Measurements from ENCODE around the gene ARID1B. TPM values are rescaled to one million over a fixed set of nuclear protein-coding genes. Genes with fewer than 3 reads are reported as not detected.
A peak's percentile ranks its signal among the peaks of the same experiment; 100 is the strongest.

Gene ARID1B
- total RNA-seq, 1 donor from 2014 or later = 75.4 TPM

DNA sequence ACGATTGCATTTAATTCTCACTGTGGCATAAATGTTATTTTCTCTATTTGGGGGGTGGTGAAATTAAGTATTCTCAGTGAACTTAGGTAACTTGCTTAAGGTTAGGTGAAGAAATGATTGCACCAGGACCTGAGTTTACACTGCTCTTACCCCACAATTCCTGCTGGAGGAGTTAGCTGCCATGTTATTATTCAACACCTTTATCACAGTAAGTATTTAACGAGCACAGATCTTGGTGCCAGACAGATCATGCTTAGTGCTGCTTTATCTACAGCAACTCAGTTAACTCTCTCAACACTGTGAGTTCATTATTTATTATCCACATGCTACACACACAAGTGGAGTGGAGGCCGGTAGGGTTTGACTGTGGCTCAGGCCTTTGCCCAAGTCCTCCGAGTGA lies 296.4 kb downstream of the ARID1B start:
- no peaks in the 10 kb centered on the region for H3K27me3 Mint-ChIP-seq (ENCODE audit: low read depth, unreplicated experiment)

DNA sequence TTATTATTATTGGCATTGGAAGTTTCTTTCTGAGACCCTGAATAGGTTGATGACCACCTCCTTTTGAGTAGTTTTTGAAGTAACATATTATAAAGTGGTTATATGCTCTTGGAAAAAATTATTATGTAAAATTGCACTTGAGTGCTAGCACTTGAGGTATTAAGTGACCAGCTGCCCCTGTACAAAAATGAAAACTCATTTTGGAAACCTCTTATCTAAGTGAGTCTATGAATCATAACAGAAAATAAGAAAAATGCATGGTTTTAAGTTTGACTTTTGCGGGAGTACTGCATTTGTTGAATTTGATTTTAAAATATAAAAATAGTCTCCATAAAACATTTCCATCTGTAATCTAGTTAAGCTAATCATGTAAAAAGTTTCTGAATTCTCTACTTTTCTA lies 297.8 kb downstream of the ARID1B start:
- Mint-ChIP-seq H3K27ac (ENCODE audit: unreplicated experiment) (no peak overlapping the region), H3K36me3 (ENCODE audit: low read depth, unreplicated experiment) (peaks cover 6% of the 10 kb centered on the region), H3K9me3 (ENCODE audit: unreplicated experiment) (no peaks in the 10 kb centered on the region), H3K4me1 (ENCODE audit: low read depth, unreplicated experiment) (peaks cover 38% of the 10 kb centered on the region), H3K4me3 (ENCODE audit: unreplicated experiment) (no peak overlapping the region), H3K27me3 (ENCODE audit: low read depth, unreplicated experiment) (no peaks in the 10 kb centered on the region)
- no peaks in the 10 kb centered on the region for H3K27me3 ChIP-seq (ENCODE audit: insufficient read depth, low read length)
- no peaks in the 10 kb centered on the region for H3K9me3 ChIP-seq (ENCODE audit: insufficient read depth, low read depth, low read length)
- no peaks in the 10 kb centered on the region for H3K36me3 ChIP-seq (ENCODE audit: insufficient read depth, low read length)
- H3K4me3 ChIP-seq (ENCODE audit: insufficient read depth, low read depth, low read length) = no peak overlapping the region
- no peak overlapping the region for H3K27ac ChIP-seq (ENCODE audit: low read depth, low read length)
- peaks cover 13% of the 10 kb centered on the region for H3K4me1 ChIP-seq (ENCODE audit: insufficient read depth, low read length)
- no peak overlapping the region for H3K9ac ChIP-seq (ENCODE audit: low read length)
- TF ChIP-seq, protein P1, sequence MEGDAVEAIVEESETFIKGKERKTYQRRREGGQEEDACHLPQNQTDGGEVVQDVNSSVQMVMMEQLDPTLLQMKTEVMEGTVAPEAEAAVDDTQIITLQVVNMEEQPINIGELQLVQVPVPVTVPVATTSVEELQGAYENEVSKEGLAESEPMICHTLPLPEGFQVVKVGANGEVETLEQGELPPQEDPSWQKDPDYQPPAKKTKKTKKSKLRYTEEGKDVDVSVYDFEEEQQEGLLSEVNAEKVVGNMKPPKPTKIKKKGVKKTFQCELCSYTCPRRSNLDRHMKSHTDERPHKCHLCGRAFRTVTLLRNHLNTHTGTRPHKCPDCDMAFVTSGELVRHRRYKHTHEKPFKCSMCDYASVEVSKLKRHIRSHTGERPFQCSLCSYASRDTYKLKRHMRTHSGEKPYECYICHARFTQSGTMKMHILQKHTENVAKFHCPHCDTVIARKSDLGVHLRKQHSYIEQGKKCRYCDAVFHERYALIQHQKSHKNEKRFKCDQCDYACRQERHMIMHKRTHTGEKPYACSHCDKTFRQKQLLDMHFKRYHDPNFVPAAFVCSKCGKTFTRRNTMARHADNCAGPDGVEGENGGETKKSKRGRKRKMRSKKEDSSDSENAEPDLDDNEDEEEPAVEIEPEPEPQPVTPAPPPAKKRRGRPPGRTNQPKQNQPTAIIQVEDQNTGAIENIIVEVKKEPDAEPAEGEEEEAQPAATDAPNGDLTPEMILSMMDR (IDR thresholded peaks at IDR 0.05; ENCODE audit: insufficient read depth, low read depth, low read length) = no peak
- no peak for TF ChIP-seq EZH2 (IDR thresholded peaks at IDR 0.05; ENCODE audit: insufficient read depth, low read length)
- DNase-seq (ENCODE audit: low read depth) = no peak
- H4K20me1 ChIP-seq (ENCODE audit: insufficient read depth, low read length) = peaks cover 30% of the 10 kb centered on the region
- H2AFZ ChIP-seq (ENCODE audit: low read depth, low read length) = no peak overlapping the region
- peaks cover 23% of the 10 kb centered on the region for H3K79me2 ChIP-seq (ENCODE audit: insufficient read depth, low read length)
- no peak for FAIRE-seq
- no peak overlapping the region for H3K4me2 ChIP-seq (ENCODE audit: low read length)

More for the DNA sequence above, 296.4 kb downstream of the ARID1B start:
- Mint-ChIP-seq H3K36me3 (ENCODE audit: low read depth, unreplicated experiment) (peaks cover 6% of the 10 kb centered on the region), H3K9me3 (ENCODE audit: unreplicated experiment) (no peaks in the 10 kb centered on the region), H3K4me3 (ENCODE audit: unreplicated experiment) (no peak overlapping the region), H3K4me1 (ENCODE audit: low read depth, unreplicated experiment) (peaks cover 42% of the 10 kb centered on the region), H3K27ac (ENCODE audit: unreplicated experiment) (no peak overlapping the region)
- peaks cover 41% of the 10 kb centered on the region for H4K20me1 ChIP-seq (ENCODE audit: insufficient read depth, low read length)
- TF ChIP-seq, protein P1 (IDR thresholded peaks at IDR 0.05; ENCODE audit: insufficient read depth, low read depth, low read length) = no peak
- TF ChIP-seq EZH2 (IDR thresholded peaks at IDR 0.05; ENCODE audit: insufficient read depth, low read length) = no peak
- H3K4me2 ChIP-seq (ENCODE audit: low read length) = no peak overlapping the region
- no peaks in the 10 kb centered on the region for H3K36me3 ChIP-seq (ENCODE audit: insufficient read depth, low read length)
- H3K4me1 ChIP-seq (ENCODE audit: insufficient read depth, low read length) = peaks cover 13% of the 10 kb centered on the region
- no peak overlapping the region for H3K4me3 ChIP-seq (ENCODE audit: insufficient read depth, low read depth, low read length)
- peaks cover 27% of the 10 kb centered on the region for H3K79me2 ChIP-seq (ENCODE audit: insufficient read depth, low read length)
- no peak overlapping the region for H2AFZ ChIP-seq (ENCODE audit: low read depth, low read length)
- H3K9me3 ChIP-seq (ENCODE audit: insufficient read depth, low read depth, low read length) = no peaks in the 10 kb centered on the region
- H3K9ac ChIP-seq (ENCODE audit: low read length) = no peak overlapping the region
- H3K27ac ChIP-seq (ENCODE audit: low read depth, low read length) = no peak overlapping the region
- FAIRE-seq (peak; percentile 26), DNase-seq (ENCODE audit: low read depth) (no peak)
- H3K27me3 ChIP-seq (ENCODE audit: insufficient read depth, low read length) = no peaks in the 10 kb centered on the region

DNA sequence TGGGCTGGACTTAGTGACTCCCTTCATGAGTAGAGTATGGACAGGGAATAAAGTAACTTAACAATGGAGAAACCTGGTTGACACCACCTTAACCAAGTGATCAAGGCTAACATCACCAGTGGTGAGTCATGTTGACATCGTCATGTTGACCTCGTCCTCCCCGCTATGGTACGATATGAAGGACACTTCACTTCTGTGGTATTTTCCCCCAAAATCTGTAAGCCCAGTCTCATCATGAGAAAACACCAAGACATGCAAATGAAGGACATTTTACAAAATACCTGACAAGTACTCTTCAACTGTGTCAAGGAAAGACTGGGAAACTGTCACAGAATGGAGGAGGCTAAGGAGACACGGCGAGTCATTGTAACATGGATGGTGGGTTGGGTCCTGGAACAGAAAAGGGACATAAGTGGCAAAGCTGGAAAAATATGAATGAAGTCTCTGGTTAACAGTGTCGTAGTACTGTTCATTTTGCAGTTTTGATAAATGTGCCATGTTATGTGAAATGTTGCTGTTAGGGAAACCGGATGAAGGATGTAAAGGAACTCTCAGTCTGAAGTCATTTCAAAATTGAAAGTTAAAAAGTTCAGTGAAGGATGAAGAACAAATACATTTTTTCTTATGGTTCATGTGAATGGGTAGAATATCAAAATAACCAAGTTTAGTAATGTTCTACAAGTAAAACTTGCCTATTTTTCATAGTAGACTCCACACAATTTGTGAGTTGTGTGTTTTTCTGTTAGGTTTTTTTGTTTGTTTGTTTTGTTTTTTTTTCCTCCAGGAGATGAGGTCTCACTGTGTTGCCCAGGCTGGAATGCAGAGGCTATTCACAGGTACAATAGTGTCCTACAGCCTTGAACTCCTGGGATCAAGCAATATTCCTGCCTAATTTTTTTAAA lies 298.6 kb downstream of the ARID1B start:
- FAIRE-seq = no peak
- Histone ChIP-seq H2AFZ (ENCODE audit: low read depth, low read length) (no peak overlapping the region), H3K4me1 (ENCODE audit: insufficient read depth, low read length) (peaks cover 8% of the 10 kb centered on the region), H3K27ac (ENCODE audit: low read depth, low read length) (peak overlapping the region; percentile 13), H3K79me2 (ENCODE audit: insufficient read depth, low read length) (peaks cover 19% of the 10 kb centered on the region), H3K9me3 (ENCODE audit: insufficient read depth, low read depth, low read length) (no peaks in the 10 kb centered on the region), H3K36me3 (ENCODE audit: insufficient read depth, low read length) (no peaks in the 10 kb centered on the region), H4K20me1 (ENCODE audit: insufficient read depth, low read length) (peaks cover 25% of the 10 kb centered on the region), H3K27me3 (ENCODE audit: insufficient read depth, low read length) (no peaks in the 10 kb centered on the region), H3K4me2 (ENCODE audit: low read length) (peak overlapping the region; percentile 9), H3K9ac (ENCODE audit: low read length) (no peak overlapping the region), H3K4me3 (ENCODE audit: insufficient read depth, low read depth, low read length) (no peak overlapping the region)
- H3K4me3 Mint-ChIP-seq (ENCODE audit: unreplicated experiment) = no peak overlapping the region
- H3K36me3 Mint-ChIP-seq (ENCODE audit: low read depth, unreplicated experiment) = peaks cover 6% of the 10 kb centered on the region
- no peaks in the 10 kb centered on the region for H3K9me3 Mint-ChIP-seq (ENCODE audit: unreplicated experiment)
- no peak overlapping the region for H3K27ac Mint-ChIP-seq (ENCODE audit: unreplicated experiment)
- no peak for TF ChIP-seq EZH2 (IDR thresholded peaks at IDR 0.05; ENCODE audit: insufficient read depth, low read length)
- TF ChIP-seq, protein P1 (IDR thresholded peaks at IDR 0.05; ENCODE audit: insufficient read depth, low read depth, low read length) = no peak
- peaks cover 31% of the 10 kb centered on the region for H3K4me1 Mint-ChIP-seq (ENCODE audit: low read depth, unreplicated experiment)
- H3K27me3 Mint-ChIP-seq (ENCODE audit: low read depth, unreplicated experiment) = no peaks in the 10 kb centered on the region
- DNase-seq (ENCODE audit: low read depth) = peak; percentile 54

Data from astrocyte (in vitro differentiated cells and primary cell).